NCI-H524 (cell line): Measurements from ENCODE around the gene ADAMTS17.
A peak's percentile ranks its signal among the peaks of the same experiment; 100 is the strongest.
"Not testable (repeated sequence)": the region's sequence is repeated elsewhere in the genome, so short reads cannot be mapped to it uniquely, and the experiment has no call there.

Experiments
- DNase-seq, 2 experiments: peaks; one replicate each; lab custom pipeline; 2025; lab: John Stamatoyannopoulos, UW

The ADAMTS17 gene

DNA sequence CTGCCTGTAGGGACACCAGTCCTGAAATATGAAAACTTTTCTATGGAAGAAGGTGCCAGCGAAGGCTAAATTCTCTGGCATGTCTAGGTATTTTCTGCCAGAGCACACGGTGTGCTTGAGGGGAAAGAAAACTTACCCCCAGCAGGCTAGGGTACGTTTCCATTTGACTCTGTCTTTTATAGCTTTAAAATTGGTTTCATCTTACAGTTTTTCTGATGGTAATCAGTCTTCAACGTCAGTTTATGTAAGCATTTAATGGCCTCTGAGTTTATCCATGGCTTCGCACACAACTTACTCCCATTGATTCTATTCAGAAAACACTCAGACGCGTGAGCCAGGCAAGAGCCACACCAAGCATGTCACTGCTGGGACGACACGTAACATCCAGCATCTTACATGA is 249.7 kb downstream of the ADAMTS17 start:
- no peak for DNase-seq

DNA sequence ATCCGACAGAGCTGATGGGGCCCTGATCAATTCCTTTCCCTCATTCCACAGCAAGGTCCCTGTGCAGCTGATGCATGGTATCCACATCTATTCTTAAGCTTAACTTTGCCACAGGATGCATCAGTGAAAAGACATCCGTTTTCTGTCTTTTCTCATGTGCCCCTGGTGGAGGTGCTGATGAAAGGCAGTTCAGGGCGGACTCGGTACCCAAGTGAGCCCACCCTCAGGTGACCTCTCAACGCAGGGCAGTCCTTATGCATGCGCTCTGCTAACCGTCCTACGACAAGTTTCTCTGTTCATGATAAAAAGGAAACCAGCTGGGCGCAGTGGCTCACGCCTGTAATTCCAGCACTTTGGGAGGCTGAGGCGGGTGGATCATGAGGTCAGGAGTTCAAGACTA is 251.4 kb downstream of the ADAMTS17 start:
- no peak for DNase-seq

DNA sequence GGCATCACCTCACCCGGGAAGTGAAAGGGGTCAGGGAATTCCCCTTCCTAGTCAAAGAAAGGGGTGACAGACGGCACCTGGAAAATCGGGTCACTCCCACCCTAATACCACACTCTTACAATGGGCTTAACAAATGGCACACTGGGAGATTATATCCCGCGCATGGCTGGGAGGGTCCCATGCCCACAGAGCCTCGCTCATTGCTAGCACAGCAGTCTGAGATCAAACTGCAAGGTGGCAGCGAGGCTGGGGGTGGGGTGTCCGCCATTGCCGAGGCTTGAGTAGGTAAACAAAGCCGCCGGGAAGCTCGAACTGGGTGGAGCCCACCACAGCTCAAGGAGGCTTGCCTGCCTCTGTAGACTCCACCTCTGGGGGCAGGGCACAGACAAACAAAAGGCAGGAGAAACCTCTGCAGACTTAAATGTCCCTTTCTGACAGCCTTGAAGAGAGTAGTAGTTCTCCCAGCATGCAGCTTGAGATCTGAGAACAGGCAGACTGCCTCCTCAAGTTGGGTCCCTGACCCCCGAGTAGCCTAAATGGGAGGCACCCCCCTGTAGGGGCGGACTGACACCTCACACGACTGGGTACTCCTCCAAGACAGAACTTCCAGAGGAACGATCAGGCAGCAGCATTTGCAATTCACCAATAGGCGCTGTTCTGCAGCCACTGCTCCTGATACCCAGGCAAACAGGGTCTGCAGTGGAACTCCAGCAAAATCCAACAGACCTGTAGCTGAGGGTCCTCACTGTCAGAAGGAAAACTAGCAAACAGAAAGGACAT is 257.5 kb downstream of the ADAMTS17 start:
- not testable (repeated sequence) for DNase-seq

DNA sequence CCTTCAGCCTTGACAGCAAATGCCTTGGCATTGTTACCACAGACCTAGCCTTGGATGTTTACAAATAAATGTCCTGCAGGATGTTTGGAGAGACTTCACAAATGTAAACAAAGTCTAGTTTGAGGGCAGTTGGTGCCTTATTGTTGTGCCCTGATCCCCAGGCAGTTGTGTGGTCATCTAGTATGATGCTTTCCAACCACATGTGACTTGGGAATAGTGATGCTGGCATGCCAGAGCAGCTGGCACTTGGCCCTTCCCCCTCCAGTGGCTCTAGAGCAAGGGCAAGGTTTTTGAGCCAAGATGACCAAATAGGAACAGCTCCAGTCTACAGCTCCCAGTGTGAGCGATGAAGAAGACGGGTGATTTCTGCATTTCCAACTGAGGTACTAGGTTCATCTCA is 258.2 kb downstream of the ADAMTS17 start:
- no peak for DNase-seq

DNA sequence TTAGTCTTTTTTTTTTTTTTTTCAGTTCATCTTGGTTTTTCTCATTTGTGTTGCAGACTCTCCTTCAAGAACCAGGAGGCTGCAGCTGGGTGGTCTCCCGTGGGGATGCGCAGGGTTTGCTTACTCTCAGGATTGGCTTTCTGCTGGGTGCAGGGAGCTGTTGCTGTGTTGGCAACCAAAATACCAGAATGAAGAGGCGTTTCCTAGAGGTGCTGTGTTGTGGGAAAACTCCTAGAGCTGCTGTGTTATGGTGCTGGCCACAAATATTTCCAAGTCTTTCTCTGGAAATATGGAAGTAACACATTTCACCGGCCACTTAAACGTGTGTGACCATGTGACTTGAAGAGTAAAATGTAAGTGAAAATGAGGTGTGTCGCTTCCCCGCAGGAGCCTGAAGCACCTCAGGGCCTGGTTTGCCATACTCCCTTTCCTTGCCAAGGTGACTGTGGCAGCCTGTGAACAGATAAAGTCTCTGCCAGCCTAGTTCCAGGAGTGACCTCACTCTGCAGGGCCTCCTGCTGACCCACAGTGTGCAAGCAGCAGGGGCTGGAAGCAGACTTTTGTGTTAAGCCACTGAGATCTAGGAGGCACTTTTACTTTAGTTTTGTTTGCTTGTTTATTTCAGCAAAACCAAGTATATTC is 258.9 kb downstream of the ADAMTS17 start:
- no peak for DNase-seq

DNA sequence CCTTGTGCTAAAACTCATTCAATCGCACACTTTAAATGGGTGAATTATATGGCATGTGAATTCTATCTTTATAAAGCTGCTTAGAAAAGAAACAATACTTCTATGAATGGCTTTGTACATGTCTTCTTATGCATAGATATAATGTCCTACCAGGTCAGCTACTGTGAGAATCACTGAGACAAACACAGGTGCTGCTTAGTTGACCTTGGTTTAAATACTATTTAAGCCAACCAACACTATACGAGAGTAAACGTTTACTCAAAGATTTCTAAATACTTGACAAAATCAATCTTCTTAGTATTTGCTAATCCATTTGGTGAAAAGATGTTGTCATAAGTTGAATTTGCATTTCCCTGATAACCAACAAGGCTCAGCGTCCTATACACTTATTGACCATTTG is 260.3 kb downstream of the ADAMTS17 start:
- DNase-seq = no peak

DNA sequence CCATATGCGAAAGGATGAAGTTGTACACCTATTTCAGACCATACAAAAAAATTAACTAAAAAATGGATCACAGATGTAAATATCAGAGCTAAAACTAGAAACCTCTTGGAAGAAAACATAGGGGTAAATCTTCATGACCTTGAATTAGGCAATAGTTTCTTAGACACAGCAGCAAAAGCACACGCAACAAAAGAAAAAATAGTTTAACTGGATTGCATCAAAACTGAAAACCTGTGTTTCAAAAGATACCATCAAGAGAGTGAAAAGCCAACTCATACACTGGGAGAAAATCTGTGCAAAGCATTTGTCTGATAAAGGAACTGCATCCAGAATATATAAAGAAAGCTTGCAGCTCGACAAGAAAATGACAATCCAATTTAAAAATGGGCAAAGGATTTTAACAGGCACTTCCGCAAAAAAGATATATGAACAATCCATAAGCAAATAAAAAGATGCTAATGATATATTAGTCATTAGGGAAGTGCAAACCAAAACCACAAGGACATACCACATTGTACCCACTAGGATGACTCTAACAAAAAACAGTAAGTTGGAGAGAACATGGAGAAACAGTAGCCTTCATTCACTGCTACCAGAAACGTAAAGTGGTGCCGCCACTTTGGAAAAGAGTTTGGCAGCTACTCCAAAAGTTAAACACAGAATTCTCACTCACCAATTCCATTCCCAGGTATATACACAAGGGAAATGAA is 263.1 kb downstream of the ADAMTS17 start:
- DNase-seq = no peak

DNA sequence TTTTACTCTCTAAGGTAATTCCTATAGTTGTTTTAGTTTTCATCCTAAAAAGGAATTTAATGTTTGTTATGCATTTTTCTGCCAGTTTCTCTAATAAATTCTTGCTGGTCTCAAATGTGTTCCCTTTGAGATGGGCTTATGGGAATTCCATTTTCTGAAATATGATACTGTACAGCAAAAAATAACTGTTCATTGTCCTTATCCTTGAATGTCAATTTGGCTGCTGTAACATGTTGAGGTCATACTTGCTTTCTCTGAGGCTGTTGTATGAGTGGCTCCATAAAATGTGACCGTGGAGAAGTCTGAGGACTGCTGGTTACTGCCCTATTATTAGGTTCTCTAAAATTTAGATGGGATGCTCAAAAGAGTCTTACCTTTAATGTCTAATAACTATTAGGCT is 266.5 kb downstream of the ADAMTS17 start:
- no peak for DNase-seq

DNA sequence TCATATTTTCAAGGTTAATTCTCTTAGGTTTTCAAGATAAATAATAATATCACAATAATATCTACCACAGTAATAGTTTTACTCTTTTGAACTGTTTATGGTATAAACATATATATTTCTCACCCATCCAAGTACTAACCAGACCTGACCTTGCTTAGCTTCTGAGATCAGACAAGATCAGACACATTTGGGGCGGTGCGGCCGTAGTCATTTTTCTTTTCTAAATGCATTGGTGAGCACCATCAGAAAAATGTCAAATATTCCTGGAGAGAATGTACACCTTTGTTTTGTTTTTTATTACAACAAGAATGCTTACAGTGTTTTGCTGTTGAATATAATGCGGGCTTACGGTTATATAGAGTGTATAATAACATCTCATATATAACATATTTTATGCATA is 267.8 kb downstream of the ADAMTS17 start:
- no peak for DNase-seq

DNA sequence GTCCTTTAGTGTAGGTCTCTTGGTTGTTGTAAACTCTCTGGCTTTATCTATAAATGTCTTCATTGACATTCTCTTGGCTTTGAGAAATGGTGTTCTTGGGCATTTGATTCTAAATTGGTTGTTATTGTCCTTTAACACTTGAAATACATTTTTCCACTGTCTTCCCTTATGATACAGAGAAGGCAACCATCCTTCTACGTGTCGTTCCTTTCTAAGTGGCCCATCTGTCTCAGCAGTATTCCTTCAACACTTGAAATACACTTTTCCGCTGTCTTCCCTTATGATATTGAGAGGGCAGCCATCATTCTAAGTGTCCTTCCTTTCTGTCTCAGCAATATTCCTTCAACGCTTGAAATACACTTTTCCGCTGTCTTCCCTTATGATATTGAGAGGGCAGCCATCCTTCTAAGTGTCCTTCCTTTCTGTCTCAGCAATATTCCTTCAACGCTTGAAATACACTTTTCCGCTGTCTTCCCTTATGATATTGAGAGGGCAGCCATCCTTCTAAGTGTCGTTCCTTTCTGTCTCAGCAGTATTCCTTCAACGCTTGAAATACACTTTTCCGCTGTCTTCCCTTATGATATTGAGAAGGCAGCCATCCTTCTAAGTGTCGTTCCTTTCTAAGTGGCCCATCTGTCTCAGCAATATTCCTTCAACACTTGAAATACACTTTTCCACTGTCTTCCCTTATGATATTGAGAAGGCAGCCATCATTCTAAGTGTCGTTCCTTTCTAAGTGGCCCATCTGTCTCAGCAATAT is 275.1 kb downstream of the ADAMTS17 start:
- DNase-seq = peak; percentile 56 to 80

DNA sequence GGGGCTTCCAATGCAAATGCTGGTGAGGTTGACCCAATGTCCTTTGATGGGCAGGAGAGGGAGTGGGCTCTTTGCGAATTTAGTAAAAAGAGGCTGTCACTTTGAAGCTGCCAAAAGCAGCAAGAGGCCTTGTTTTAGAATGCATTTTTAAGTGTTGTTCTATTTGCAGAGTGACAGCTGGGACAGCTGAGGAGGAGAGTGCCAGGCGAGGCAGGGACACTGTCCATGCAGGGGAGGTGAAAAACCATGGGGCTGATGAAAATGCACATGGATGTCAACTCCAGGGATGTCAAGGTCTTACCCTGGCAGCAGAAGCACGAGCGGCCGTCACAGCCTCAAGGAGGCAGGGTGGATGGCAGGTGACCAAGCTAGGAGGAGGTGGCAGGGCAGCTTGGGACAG is 279.8 kb downstream of the ADAMTS17 start:
- no peak for DNase-seq

DNA sequence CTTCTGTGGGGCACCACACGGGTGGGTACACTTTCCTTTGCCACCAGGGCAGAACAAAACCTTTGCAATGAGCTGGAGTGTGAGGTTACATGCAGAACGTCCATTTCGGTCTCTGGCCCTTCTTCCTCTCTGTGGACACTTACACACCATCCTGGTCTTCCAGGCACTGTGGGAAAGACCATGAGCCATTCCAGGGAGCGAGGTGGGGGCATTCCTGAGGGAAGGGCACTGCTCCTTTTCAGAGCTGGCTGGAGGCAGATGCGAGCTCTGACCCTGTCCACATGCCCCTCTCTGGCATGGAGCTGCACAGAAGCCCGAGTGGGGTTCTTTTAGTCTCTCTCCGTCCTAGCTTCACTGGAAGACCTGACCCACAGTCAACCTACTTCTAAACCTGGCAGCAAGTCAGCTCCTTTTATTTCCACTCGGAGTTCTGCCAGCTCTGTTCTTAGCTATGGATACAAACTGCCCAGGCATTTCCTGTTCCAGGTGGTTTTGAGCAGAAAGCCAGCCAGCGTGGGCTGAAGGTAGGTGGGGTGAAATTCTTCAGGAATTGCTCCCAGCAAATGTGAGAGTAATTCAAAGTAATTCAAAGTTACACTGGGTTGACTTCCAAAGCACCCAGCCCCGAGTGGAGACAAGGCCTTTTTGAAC is 281.4 kb downstream of the ADAMTS17 start:
- DNase-seq = no peak

DNA sequence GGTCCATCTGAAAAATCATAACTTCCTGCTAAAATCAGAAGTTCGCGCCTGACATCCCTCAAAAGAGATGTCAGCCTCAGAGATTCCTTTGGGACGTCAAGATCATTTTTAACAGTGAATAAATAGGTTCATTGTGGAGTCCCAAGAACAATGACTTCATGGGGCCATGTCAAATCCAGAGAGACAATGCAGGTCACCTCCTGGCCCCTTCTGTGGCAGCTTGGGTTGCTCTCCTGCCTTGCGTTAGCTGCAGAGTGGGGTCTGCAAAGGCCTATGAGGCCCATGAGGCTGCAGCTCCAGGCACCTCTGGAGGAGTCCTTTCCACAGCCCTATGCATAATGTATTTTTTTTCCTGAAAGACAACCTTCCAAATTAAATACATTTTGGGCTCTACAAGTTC is 282.3 kb downstream of the ADAMTS17 start:
- DNase-seq = no peak

DNA sequence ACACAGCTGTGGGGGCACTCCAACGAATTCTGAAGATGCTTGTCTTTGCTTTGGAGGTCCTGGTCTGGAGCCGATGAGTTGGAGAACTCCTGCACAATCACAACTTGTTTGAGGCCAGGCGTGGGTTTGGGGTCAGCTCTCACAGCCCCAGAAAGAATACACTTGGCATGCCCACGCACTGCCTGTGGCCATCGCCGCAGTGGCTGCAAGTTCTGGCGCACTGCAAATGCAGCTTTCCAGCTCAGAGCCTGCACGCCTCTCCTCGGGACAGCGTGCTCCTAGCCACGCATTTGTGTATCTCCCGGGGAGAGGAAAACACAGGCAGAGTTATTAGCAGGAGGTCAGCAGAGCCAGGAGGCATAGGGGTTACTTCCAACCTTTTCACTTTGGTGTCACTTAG is 282.7 kb downstream of the ADAMTS17 start:
- DNase-seq = no peak

DNA sequence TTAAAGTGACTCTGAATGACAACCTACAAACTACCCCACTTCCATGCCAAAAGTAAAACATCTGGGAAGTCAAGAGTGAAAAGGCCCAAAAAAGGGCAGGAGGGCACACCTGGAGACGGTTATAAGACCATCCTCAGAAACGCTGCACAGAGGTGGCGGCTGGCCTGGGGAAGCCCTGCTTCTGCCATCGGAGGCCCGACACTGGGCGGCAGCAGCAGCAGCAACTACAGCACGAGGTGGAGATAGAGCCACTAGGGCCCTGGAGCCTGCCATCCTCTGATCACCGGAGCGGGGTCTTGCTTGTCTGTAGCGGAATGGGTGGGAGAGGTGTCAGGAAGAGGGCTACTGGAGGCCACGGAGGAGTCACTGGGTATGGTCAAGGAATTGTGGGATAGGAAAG is 283.3 kb downstream of the ADAMTS17 start:
- no peak for DNase-seq

DNA sequence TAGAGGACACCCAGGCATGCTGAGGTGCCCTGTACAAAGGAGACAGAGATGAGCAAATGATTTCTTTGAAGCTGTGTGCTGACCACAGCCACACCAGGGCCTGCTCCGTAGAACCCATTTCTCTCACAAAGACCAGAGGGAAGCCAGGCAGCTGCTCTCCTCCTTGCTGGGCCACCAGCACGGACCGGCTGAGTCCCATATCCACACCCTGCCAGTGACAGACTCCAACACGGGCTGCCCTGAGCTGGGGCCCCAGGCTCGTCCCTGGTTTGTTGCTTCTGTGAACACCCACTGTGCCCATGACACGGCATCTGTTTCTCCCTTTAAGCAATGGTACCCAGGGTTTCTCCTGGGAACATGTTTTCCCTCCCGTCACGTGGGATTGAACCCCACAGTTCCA is 284.5 kb downstream of the ADAMTS17 start:
- DNase-seq = no peak

DNA sequence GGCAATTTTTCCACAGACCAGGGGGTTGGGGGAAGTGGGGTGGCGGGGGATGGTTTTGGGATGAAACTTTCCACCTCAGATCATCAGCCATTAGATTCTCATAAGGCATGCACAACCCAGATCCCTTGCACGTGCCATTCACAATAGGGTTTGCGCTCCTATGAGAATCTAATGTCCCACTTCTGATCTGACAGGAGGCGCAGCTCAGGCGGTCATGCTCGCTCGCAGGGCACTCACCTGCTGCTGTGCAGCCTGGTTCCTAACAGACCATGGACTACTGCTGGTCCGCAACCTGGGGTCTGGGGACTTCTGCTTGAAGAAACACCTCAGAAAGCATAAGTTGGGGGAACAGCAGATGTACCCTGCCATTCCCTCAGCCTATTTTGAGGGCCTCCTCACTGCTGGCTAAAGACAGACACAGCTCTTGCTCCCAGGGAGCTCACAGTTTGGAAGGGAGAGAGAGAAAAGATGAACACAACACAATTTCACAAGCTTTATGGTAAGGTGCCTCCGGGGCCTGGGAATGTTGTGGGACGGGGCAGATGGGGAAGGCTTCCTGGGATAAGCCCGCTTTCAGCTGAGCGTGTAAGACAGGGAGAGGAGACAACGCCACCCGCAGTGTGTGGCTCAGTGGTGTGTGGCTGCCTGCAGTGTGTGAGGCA is 285.2 kb downstream of the ADAMTS17 start:
- DNase-seq = no peak

DNA sequence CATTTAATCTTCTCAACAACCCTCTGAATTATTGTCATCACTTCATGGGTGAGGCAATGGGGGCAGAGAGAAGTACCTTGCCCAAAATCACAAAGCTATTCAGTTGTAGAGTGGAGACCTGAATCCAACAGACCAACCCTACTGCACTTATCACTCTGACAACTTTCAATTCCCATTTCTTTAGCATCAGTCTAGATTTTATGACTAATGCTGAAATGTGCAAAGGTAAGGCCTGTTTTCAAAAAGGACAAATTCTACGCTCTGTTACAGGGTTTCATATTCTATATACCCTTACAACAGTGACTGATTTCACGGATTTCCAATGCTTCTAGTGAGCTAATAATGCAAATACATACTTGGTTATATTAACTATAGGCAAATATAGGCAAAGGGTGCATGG is 286.0 kb downstream of the ADAMTS17 start:
- DNase-seq = no peak

DNA sequence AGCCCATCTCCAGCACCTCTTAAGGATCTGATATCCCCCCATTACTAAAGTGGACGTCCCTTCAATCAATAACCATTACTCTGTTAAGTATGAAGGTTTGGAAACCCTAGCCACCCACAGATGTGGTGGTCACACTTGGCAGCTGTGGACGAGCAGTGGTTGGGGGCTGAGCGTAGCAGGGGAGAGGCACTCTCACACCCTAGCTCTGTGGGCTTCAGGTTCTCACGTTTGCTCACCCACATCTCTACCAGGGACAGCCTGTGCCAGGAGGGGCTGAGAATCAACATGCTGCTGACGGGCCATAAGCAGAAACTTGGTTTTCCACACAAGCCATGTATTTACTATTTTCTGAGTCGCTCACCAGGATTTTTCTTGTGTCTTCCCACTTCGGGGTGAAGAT is 287.2 kb downstream of the ADAMTS17 start:
- no peak for DNase-seq

DNA sequence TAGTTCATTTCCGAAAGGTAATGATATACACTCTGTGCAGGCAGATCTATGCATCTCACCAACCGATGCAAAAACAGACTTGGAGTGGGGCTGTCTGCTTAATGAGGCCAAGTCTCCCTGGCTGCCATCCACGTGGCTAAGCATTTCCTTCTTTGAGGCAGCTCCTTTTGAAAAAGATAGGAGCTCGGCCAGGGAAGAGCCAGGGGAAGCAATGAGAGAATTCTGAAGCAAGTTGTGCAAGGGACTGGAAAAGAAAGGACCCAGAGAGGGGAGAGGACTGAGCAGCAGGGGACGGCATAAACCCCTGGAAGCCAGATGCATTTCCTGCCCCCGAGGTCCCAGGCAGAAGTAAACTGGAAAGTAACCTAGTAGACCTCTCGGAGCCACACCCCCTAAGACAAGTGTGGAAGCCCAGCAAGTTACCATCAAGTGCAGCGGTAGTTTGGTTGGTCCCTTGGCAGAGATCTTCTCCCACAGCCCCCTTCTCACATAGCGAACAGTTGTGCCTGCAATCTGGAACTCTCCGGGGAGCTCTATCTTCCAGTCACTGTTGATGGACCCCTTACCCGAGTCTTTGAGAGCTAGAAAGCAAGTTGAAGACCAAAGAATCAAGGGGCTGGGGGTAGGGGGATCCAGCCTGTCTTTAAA is 288.2 kb downstream of the ADAMTS17 start:
- DNase-seq = no peak
